Vagina (tissue), 2 donors: Measurements from ENCODE around the gene OSBPL8. TPM values are rescaled to one million over a fixed set of nuclear protein-coding genes. Genes with fewer than 3 reads are reported as not detected.

Experiments
- DNase-seq, 2 donors: peaks; one replicate each; pipeline ENCODE4 v3.0.0-alpha.2; 2017; ENCODE audit errors: extremely low spot score in 2 of 2
- H3K27ac ChIP-seq: fragments of 200-600 bp; sonication (generic); one replicate; pipeline ENCODE4 v1.5.1; 2019
- H3K27me3 ChIP-seq: fragments of 200-600 bp; sonication (generic); one replicate; pipeline ENCODE4 v1.5.1; 2019
- H3K36me3 ChIP-seq, 2 donors: fragments of 200-600 bp; sonication (generic); one replicate each; pipeline ENCODE4 v1.5.1; 2017 to 2019
- H3K4me1 ChIP-seq: fragments of 200-600 bp; sonication (generic); one replicate; pipeline ENCODE4 v1.5.1; 2019
- H3K4me3 ChIP-seq, 2 donors: fragments of 200-600 bp; sonication (generic); 1 replicate in 1 of 2; 2 replicates in 1 of 2; pipeline ENCODE4 v1.5.1; 2016 to 2019
- H3K9me3 ChIP-seq: fragments of 200-600 bp; sonication (generic); one replicate; pipeline ENCODE4 v1.5.1; 2019
- CTCF ChIP-seq, 3 experiments: fragments of 450-650 bp in 2 of 3; fragments of 200-600 bp in 1 of 3; sonication (generic) in 1 of 3; IDR thresholded peaks; one replicate each; pipeline ENCODE4 v1.5.1; 2017 to 2019; ENCODE audit warnings: antibody characterized with exemption in 3 of 3, mild to moderate bottlenecking in 2 of 3, moderate library complexity in 2 of 3
- POLR2A ChIP-seq, 2 donors: fragments of 450-650 bp; IDR thresholded peaks; one replicate each; pipeline ENCODE4 v1.6.1; 2017; ENCODE audit warnings: antibody characterized with exemption in 2 of 2, mild to moderate bottlenecking in 2 of 2, moderate library complexity in 2 of 2
- POLR2AphosphoS5 ChIP-seq, 2 donors: sonication (generic); formaldehyde crosslinking; IDR thresholded peaks; one replicate each; pipeline ENCODE4 v1.9.0; 2017; ENCODE audit warnings: antibody characterized with exemption in 2 of 2, mild to moderate bottlenecking in 2 of 2, low read depth in 1 of 2; ENCODE audit not compliant: insufficient read depth in 1 of 2
- intact Hi-C: fragments of 100-400 bp; cut with DNase I; formaldehyde crosslinking; loops from one replicate; pipeline ENCODE4 v1.15.1; 2023
- total RNA-seq: library from RNA; depleted of rRNA; stranded (reverse); fragments of >200 nt; gene quantifications from one replicate; pipeline ENCODE4 v1.2.3, GENCODE V29; 2016

OSBPL8 gene
- total RNA-seq, 1 donor from 2014 or later: 66.5 TPM

GRCh38 chr12:76449016-76449415 is 110.6 kb downstream of the OSBPL8 start:
- H3K4me3 ChIP-seq: no peak overlapping the region
- no peak for DNase-seq
- no peak for TF ChIP-seq POLR2AphosphoS5 (IDR thresholded peaks at IDR 0.05; ENCODE audit: insufficient read depth in 1 of 2, low read depth in 1 of 2)
- no peak for TF ChIP-seq POLR2A (IDR thresholded peaks at IDR 0.05)
- TF ChIP-seq CTCF (IDR thresholded peaks at IDR 0.05): no peak
- intact Hi-C loops: no loop called here
- H3K36me3 ChIP-seq: peaks cover 0 to 5% of the 10 kb centered on the region in 2 donors
- no peak overlapping the region for H3K27ac ChIP-seq
- no peaks in the 10 kb centered on the region for H3K9me3 ChIP-seq
- no peaks in the 10 kb centered on the region for H3K27me3 ChIP-seq
- peaks cover 22% of the 10 kb centered on the region for H3K4me1 ChIP-seq

DNA sequence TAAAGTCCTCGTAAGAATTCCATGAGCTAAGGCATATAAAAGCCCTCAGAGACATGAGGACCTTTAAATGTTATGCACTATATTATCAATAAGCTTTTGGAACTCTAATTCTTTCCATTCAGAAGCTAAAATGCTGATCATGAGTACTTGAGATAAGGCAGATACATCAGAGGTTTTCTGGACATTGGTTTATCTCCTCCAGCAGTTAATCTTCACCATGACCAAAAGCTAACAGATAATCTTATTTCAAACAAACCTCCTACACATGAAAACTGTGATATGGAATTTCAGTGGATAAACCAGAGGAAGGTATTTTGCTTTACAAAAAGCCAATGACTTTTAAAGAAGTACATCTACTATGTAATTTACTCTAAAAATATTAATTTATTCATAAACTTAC is 113.5 kb downstream of the OSBPL8 start:
- TF ChIP-seq POLR2A (IDR thresholded peaks at IDR 0.05) (no peak), POLR2AphosphoS5 (IDR thresholded peaks at IDR 0.05; ENCODE audit: insufficient read depth in 1 of 2, low read depth in 1 of 2) (no peak), CTCF (IDR thresholded peaks at IDR 0.05) (no peak)
- DNase-seq: no peak
- intact Hi-C loops: no loop called here

GRCh38 chr12:76445462-76445861 is 114.1 kb downstream of the OSBPL8 start:
- no peak for TF ChIP-seq POLR2AphosphoS5 (IDR thresholded peaks at IDR 0.05; ENCODE audit: insufficient read depth in 1 of 2, low read depth in 1 of 2)
- TF ChIP-seq CTCF (IDR thresholded peaks at IDR 0.05): no peak
- TF ChIP-seq POLR2A (IDR thresholded peaks at IDR 0.05): no peak
- H3K27me3 ChIP-seq: no peaks in the 10 kb centered on the region
- H3K9me3 ChIP-seq: no peaks in the 10 kb centered on the region
- H3K27ac ChIP-seq: no peak overlapping the region
- no peak overlapping the region for H3K4me3 ChIP-seq
- intact Hi-C loops: no loop called here
- no peak for DNase-seq
- H3K4me1 ChIP-seq: peaks cover 28% of the 10 kb centered on the region
- H3K36me3 ChIP-seq: peaks cover 0 to 5% of the 10 kb centered on the region in 2 donors

More for the DNA sequence above, 113.5 kb downstream of the OSBPL8 start:
- Histone ChIP-seq H3K27me3 (no peaks in the 10 kb centered on the region), H3K9me3 (no peaks in the 10 kb centered on the region), H3K4me1 (peaks cover 28% of the 10 kb centered on the region), H3K27ac (no peak overlapping the region), H3K4me3 (no peak overlapping the region), H3K36me3 (peaks cover 0 to 5% of the 10 kb centered on the region in 2 donors)

DNA sequence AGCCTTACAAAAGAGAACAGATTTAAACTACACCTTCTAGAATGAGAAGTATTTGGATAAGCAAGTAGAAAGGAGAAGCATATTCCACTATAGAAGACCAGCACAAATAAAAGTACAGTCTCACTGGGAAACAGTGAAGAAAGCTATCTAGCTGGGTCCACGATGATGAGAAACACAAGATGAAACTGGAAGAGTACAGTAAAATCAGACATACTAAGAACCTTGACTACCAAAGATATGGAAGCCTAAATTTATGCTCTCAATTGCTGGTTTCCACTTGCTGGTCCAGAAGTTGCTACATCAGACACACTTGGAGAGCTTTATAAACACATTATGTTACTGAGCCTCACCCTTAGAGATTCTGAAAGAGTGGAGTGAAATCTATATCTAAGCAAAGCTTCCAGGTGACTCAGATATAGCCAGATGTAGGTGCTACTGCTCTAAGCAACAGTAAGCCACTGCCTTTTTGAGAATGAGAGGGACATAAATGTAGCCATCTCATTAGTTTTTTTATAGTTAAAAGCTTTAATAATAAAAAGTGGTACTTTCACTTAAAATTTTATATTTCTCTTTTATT is 115.1 kb downstream of the OSBPL8 start:
- no peak overlapping the region for H3K4me3 ChIP-seq
- no peaks in the 10 kb centered on the region for H3K9me3 ChIP-seq
- H3K36me3 ChIP-seq: peaks cover 0 to 5% of the 10 kb centered on the region in 2 donors
- TF ChIP-seq POLR2A (IDR thresholded peaks at IDR 0.05) (no peak), POLR2AphosphoS5 (IDR thresholded peaks at IDR 0.05; ENCODE audit: insufficient read depth in 1 of 2, low read depth in 1 of 2) (no peak), CTCF (IDR thresholded peaks at IDR 0.05) (no peak)
- intact Hi-C loops: no loop called here
- H3K4me1 ChIP-seq: peaks cover 22% of the 10 kb centered on the region
- no peak overlapping the region for H3K27ac ChIP-seq
- DNase-seq: no peak
- no peaks in the 10 kb centered on the region for H3K27me3 ChIP-seq

DNA sequence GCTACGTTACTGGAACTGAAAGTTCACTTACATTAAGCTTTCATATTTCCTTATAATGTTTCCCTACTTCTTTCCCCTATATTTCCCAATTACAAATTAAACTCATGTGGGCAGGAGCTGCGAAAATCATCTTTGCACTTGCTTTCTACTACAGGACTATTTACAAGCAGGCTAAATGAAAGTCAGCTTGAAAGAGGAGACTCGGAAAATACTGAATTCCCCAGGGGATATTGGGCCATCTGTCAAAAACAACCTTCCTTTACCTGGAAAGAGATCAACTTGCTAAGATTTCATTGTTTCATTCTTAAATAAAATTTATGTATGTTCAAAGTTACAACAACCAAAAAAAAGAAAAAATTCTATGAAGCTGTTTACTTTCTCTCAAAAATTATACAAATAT is 118.6 kb downstream of the OSBPL8 start:
- intact Hi-C loops: no loop called here
- no peaks in the 10 kb centered on the region for H3K36me3 ChIP-seq
- H3K4me3 ChIP-seq: no peak overlapping the region
- DNase-seq: no peak
- TF ChIP-seq POLR2AphosphoS5 (IDR thresholded peaks at IDR 0.05; ENCODE audit: insufficient read depth in 1 of 2, low read depth in 1 of 2) (no peak), CTCF (IDR thresholded peaks at IDR 0.05) (no peak), POLR2A (IDR thresholded peaks at IDR 0.05) (no peak)
- H3K4me1 ChIP-seq: peaks cover 18% of the 10 kb centered on the region
- H3K9me3 ChIP-seq: no peaks in the 10 kb centered on the region
- H3K27ac ChIP-seq: no peak overlapping the region
- H3K27me3 ChIP-seq: no peaks in the 10 kb centered on the region
